HepG2 (cell line): ENCODE data around the gene KCNQ5.

Experiments
- AHR ChIP-seq: IDR thresholded peaks from 2 replicates; pipeline ENCODE4 v1.6.1; 2018; ENCODE audit warnings: missing genetic modification reagents, missing compliant biosample characterization
- CREB1 ChIP-seq, 2 experiments: fragments of 450-650 bp in 1 of 2; IDR thresholded peaks; 2 replicates each; pipeline ENCODE4 v1.6.1; 2016 to 2017; ENCODE audit warnings: control low read depth in 1 of 2, mild to moderate bottlenecking in 1 of 2, missing compliant biosample characterization in 1 of 2, missing genetic modification characterization in 1 of 2
- ZNF282 ChIP-seq: fragments of 450-650 bp; IDR thresholded peaks from 2 replicates; pipeline ENCODE4 v1.6.1; 2018; ENCODE audit not compliant: partially characterized antibody

DNA sequence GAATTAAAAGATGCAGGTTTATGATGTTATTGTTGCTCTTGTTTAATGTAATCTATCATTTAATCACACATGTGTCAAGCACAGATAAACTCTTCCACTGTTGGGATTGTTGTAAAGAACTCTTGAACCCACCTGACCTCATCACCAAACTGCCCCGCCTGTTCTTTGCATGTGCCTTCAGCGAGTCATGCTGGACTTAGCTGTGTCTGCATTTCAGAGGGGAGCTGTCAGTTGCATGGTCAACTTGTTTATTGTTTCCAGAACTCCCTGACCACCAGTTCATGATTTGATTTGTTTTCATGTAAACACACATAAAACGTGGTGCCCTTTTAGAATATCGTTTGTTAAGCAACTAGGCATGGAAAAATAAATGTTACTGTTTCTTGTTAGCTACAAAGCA, 509.8 kb downstream of the KCNQ5 start:
- no peak for TF ChIP-seq CREB1 (IDR thresholded peaks at IDR 0.05)
- TF ChIP-seq CREB1 (CRISPR knock-in tag; IDR thresholded peaks at IDR 0.05): no peak
- TF ChIP-seq ZNF282: no peak
- no peak for TF ChIP-seq AHR (CRISPR knock-in tag)
